Astrocyte (in vitro differentiated cells and primary cell): ENCODE results near the gene SGSM2. TPM values are rescaled to one million over a fixed set of nuclear protein-coding genes. Genes with fewer than 3 reads are reported as not detected.

Experiments used
- DNase-seq: peaks from one replicate; pipeline ENCODE4 v3.0.0-alpha.2; 2010; ENCODE audit warnings: low read depth
- FAIRE-seq: peaks from 2 replicates; lab custom pipeline; 2011; peaks lifted over from hg19 to GRCh38; lab: Jason Lieb, UNC
- H2AFZ ChIP-seq: 2 replicates; pipeline ENCODE4 v1.6.0; 2012; ENCODE audit warnings: low read depth, low read length, inconsistent platforms
- H3K27ac ChIP-seq: 2 replicates; pipeline ENCODE4 v1.5.1; 2011; ENCODE audit warnings: low read depth, low read length, inconsistent platforms
- H3K27me3 ChIP-seq: 2 replicates; pipeline ENCODE4 v1.6.0; 2011; ENCODE audit warnings: low read length, inconsistent platforms; ENCODE audit not compliant: insufficient read depth
- H3K36me3 ChIP-seq: 2 replicates; pipeline ENCODE4 v1.5.1; 2011; ENCODE audit warnings: low read length, inconsistent platforms; ENCODE audit not compliant: insufficient read depth
- H3K4me1 ChIP-seq: 2 replicates; pipeline ENCODE4 v1.5.1; 2011; ENCODE audit warnings: low read length, inconsistent platforms; ENCODE audit not compliant: insufficient read depth
- H3K4me2 ChIP-seq: 2 replicates; pipeline ENCODE4 v1.6.0; 2012; ENCODE audit warnings: low read length, inconsistent platforms
- H3K4me3 ChIP-seq: 2 replicates; pipeline ENCODE4 v1.5.1; 2011; ENCODE audit warnings: low read depth, mild to moderate bottlenecking, low read length, inconsistent platforms; ENCODE audit not compliant: insufficient read depth
- H3K79me2 ChIP-seq: 2 replicates; pipeline ENCODE4 v1.6.0; 2012; ENCODE audit warnings: mild to moderate bottlenecking, low read length, inconsistent platforms; ENCODE audit not compliant: insufficient read depth
- H3K9ac ChIP-seq: 2 replicates; pipeline ENCODE4 v1.6.0; 2012; ENCODE audit warnings: mild to moderate bottlenecking, low read length, inconsistent platforms
- H3K9me3 ChIP-seq: 2 replicates; pipeline ENCODE4 v1.5.1; 2012; ENCODE audit warnings: low read depth, mild to moderate bottlenecking, low read length, inconsistent platforms; ENCODE audit not compliant: insufficient read depth
- H4K20me1 ChIP-seq: 2 replicates; pipeline ENCODE4 v1.6.0; 2012; ENCODE audit warnings: low read length, inconsistent platforms; ENCODE audit not compliant: insufficient read depth
- H3K27ac Mint-ChIP-seq: one replicate; pipeline ENCODE4 v1.8.0; 2021; ENCODE audit warnings: mild to moderate bottlenecking, mixed read lengths; ENCODE audit not compliant: unreplicated experiment
- H3K27me3 Mint-ChIP-seq: one replicate; pipeline ENCODE4 v1.8.0; 2021; ENCODE audit warnings: low read depth, mixed read lengths; ENCODE audit not compliant: unreplicated experiment
- H3K36me3 Mint-ChIP-seq: one replicate; pipeline ENCODE4 v1.8.0; 2021; ENCODE audit warnings: low read depth, mixed read lengths; ENCODE audit not compliant: unreplicated experiment
- H3K4me1 Mint-ChIP-seq: one replicate; pipeline ENCODE4 v1.8.0; 2021; ENCODE audit warnings: low read depth, mixed read lengths; ENCODE audit not compliant: unreplicated experiment
- H3K4me3 Mint-ChIP-seq: one replicate; pipeline ENCODE4 v1.8.0; 2021; ENCODE audit warnings: mild to moderate bottlenecking, moderate library complexity, mixed read lengths; ENCODE audit not compliant: unreplicated experiment
- H3K9me3 Mint-ChIP-seq: one replicate; pipeline ENCODE4 v1.8.0; 2021; ENCODE audit warnings: mild to moderate bottlenecking, mixed read lengths; ENCODE audit not compliant: unreplicated experiment
- CTCF ChIP-seq: IDR thresholded peaks from 2 replicates; pipeline ENCODE4 v1.5.1; 2011; ENCODE audit warnings: low read depth, mild to moderate bottlenecking, inconsistent platforms, low read length, moderate library complexity; ENCODE audit not compliant: insufficient read depth
- EZH2 ChIP-seq: IDR thresholded peaks from 2 replicates; pipeline ENCODE4 v1.6.1; 2012; ENCODE audit warnings: mild to moderate bottlenecking, low read length, inconsistent platforms; ENCODE audit not compliant: insufficient read depth
- total RNA-seq: library from RNA; stranded (reverse); gene quantifications from 2 replicates; pipeline ENCODE4 v1.2.1, GENCODE V29; 2021

The SGSM2 gene
- total RNA-seq, 1 donor from 2014 or later = 62.1 TPM

- Histone ChIP-seq H4K20me1 (peaks cover 6% of the 10 kb centered on the region), H3K27ac (no peak overlapping the region), H3K79me2 (peaks cover 7% of the 10 kb centered on the region), H3K4me3 (no peak overlapping the region), H3K36me3 (peaks cover 40% of the 10 kb centered on the region), H2AFZ (no peak overlapping the region), H3K9me3 (no peaks in the 10 kb centered on the region), H3K9ac (no peak overlapping the region), H3K27me3 (no peaks in the 10 kb centered on the region), H3K4me2 (no peak overlapping the region), H3K4me1 (no peaks in the 10 kb centered on the region)
- Mint-ChIP-seq H3K27ac (no peak overlapping the region), H3K4me1 (peaks cover 6% of the 10 kb centered on the region), H3K27me3 (no peaks in the 10 kb centered on the region), H3K4me3 (no peak overlapping the region), H3K9me3 (no peaks in the 10 kb centered on the region), H3K36me3 (peaks cover 23% of the 10 kb centered on the region)
- DNase-seq (no peak), FAIRE-seq (no peak)
- TF ChIP-seq CTCF (no peak), EZH2 (no peak)
Observed at GRCh38 chr17:2323629-2324314, 13.5 kb upstream of the SGSM2 start.

GRCh38 chr17:2331303-2331702 is 6.0 kb upstream of the SGSM2 start:
- Histone ChIP-seq H3K9ac (no peak overlapping the region), H3K9me3 (no peaks in the 10 kb centered on the region), H4K20me1 (peaks cover 50% of the 10 kb centered on the region), H3K79me2 (peaks cover 62% of the 10 kb centered on the region), H3K27ac (no peak overlapping the region), H3K36me3 (peaks cover 70% of the 10 kb centered on the region), H2AFZ (no peak overlapping the region), H3K4me3 (no peak overlapping the region), H3K4me1 (peaks cover 12% of the 10 kb centered on the region), H3K27me3 (no peaks in the 10 kb centered on the region), H3K4me2 (no peak overlapping the region)
- Mint-ChIP-seq H3K27ac (no peak overlapping the region), H3K4me1 (peaks cover 12% of the 10 kb centered on the region), H3K27me3 (no peaks in the 10 kb centered on the region), H3K36me3 (peaks cover 8% of the 10 kb centered on the region), H3K4me3 (no peak overlapping the region), H3K9me3 (no peaks in the 10 kb centered on the region)
- DNase-seq (no peak), FAIRE-seq (no peak)
- TF ChIP-seq EZH2 (no peak), CTCF (no peak)

- no peaks in the 10 kb centered on the region for H3K27me3 Mint-ChIP-seq
- H3K4me1 Mint-ChIP-seq = peaks cover 16% of the 10 kb centered on the region
- Histone ChIP-seq H3K79me2 (peaks cover 62% of the 10 kb centered on the region), H3K27ac (peak overlapping the region; percentile 78), H3K4me3 (peak overlapping the region; percentile 99), H3K27me3 (no peaks in the 10 kb centered on the region), H3K9me3 (no peaks in the 10 kb centered on the region), H4K20me1 (peaks cover 41% of the 10 kb centered on the region), H3K9ac (peak overlapping the region; percentile 98), H2AFZ (peak overlapping the region; percentile 78), H3K4me2 (peak overlapping the region; percentile 93), H3K36me3 (peaks cover 47% of the 10 kb centered on the region), H3K4me1 (peaks cover 24% of the 10 kb centered on the region)
- FAIRE-seq (no peak), DNase-seq (no peak)
- H3K36me3 Mint-ChIP-seq = peaks cover 2% of the 10 kb centered on the region
- H3K9me3 Mint-ChIP-seq = no peaks in the 10 kb centered on the region
- peak overlapping the region; percentile 99 for H3K4me3 Mint-ChIP-seq
- peak overlapping the region; percentile 97 for H3K27ac Mint-ChIP-seq
- TF ChIP-seq CTCF (no peak), EZH2 (no peak)
Observed at GRCh38 chr17:2335726-2336214, 1.5 kb upstream of the SGSM2 start.
